K562 (cell line): ENCODE results near the gene PLAAT5. TPM values are rescaled to one million over a fixed set of nuclear protein-coding genes. Genes with fewer than 3 reads are reported as not detected.

Source experiments
- ASH1L ChIP-seq: fragments of 450-650 bp; IDR thresholded peaks from 2 replicates; pipeline ENCODE4 v1.6.1; 2018; ENCODE audit warnings: borderline replicate concordance, mild to moderate bottlenecking, low read depth; ENCODE audit not compliant: partially characterized antibody
- DEAF1 ChIP-seq: fragments of 450-650 bp; formaldehyde crosslinking; IDR thresholded peaks from 2 replicates; pipeline ENCODE4 v1.4.0; 2020; ENCODE audit warnings: mild to moderate bottlenecking, moderate library complexity
- ETV1 ChIP-seq: fragments of 450-650 bp; conservative IDR thresholded peaks from 2 replicates; pipeline ENCODE4 v1.6.1; 2016; ENCODE audit warnings: missing genetic modification characterization, control low read depth, low read depth, missing compliant biosample characterization
- NFATC3 ChIP-seq: fragments of 450-650 bp; IDR thresholded peaks from 2 replicates; pipeline ENCODE4 v1.6.1; 2017; ENCODE audit warnings: mild to moderate bottlenecking
- RAD21 ChIP-seq, 2 experiments: fragments of 250-450 bp in 1 of 2; fragments of 450-650 bp in 1 of 2; sonication (Bioruptor Pico) in 1 of 2; formaldehyde crosslinking in 1 of 2; IDR thresholded peaks in 1 of 2; conservative IDR thresholded peaks in 1 of 2; 2 replicates each; pipeline versions ENCODE4 v1.4.0 to v1.8.0; 2020 to 2022; ENCODE audit warnings: mild to moderate bottlenecking in 2 of 2, moderate library complexity in 1 of 2
- RCOR1 ChIP-seq, 2 experiments: IDR thresholded peaks; 2 replicates each; pipeline ENCODE4 v1.6.1; 2012; ENCODE audit warnings: low read depth in 2 of 2, low read length in 2 of 2, borderline replicate concordance in 1 of 2, improper control_type of control experiment in 1 of 2
- REST ChIP-seq, 2 experiments: fragments of 450-650 bp; formaldehyde crosslinking in 1 of 2; IDR thresholded peaks; 2 replicates each; pipeline versions ENCODE4 v1.4.0 to v1.6.1; 2014 to 2020; ENCODE audit warnings: mild to moderate bottlenecking in 2 of 2, borderline replicate concordance in 1 of 2, low read depth in 1 of 2
- TOE1 ChIP-seq, 2 experiments: fragments of 450-650 bp in 1 of 2; sonication (generic) in 1 of 2; formaldehyde crosslinking in 1 of 2; IDR thresholded peaks; 2 replicates each; pipeline versions ENCODE4 v1.7.1 to v1.8.0; 2016 to 2022; ENCODE audit warnings: borderline replicate concordance in 2 of 2, mild to moderate bottlenecking in 2 of 2, antibody characterized with exemption in 1 of 2, inconsistent platforms in 1 of 2, low read depth in 1 of 2, missing genetic modification reagents in 1 of 2, moderate library complexity in 1 of 2
- ZBTB8A ChIP-seq: fragments of 450-650 bp; IDR thresholded peaks from 2 replicates; pipeline ENCODE4 v1.6.1; 2018; ENCODE audit warnings: mild to moderate bottlenecking, moderate library complexity; ENCODE audit not compliant: partially characterized antibody
- ZEB2 ChIP-seq: fragments of 450-650 bp; IDR thresholded peaks from 2 replicates; pipeline ENCODE4 v1.6.1; 2016
- polyA plus RNA-seq, 8 experiments: library from polyadenylated mRNA; depleted of rRNA in 4 of 8; stranded (reverse) in 5 of 8; unstranded in 3 of 8; fragments of >200 nt; fragmentation: Nextera tagmentation in 2 of 8; fragmentation: Illumina TruSeq in 1 of 8; extraction: Ambion mirVana in 2 of 8; extraction: Trizol in 1 of 8; gene quantifications; 2 replicates each; pipeline versions ENCODE4 v1.2.1 to v1.2.3, GENCODE V29; 2011 to 2014; ENCODE audit warnings: inconsistent platforms in 1 of 8, missing spikeins in 1 of 8
- total RNA-seq, 7 experiments: library from RNA; depleted of rRNA in 6 of 7; stranded (reverse); fragments of >200 nt in 6 of 7; fragmentation: Illumina TruSeq in 2 of 7; extraction: Trizol in 2 of 7; gene quantifications; 2 replicates each; pipeline versions ENCODE4 v1.2.1 to v1.2.3, GENCODE V29; 2011 to 2021; ENCODE audit warnings: low replicate concordance in 1 of 7

PLAAT5 gene
- total and polyA plus RNA-seq, 9 of the 15 experiments (the other 6 are each of a cell fraction or from before 2014, with no cell fraction given), result not detected

- peak; percentile 95 for TF ChIP-seq REST (IDR thresholded peaks at IDR 0.05; ENCODE audit: borderline replicate concordance)
- TF ChIP-seq REST (CRISPR knock-in tag; IDR thresholded peaks at IDR 0.05; ENCODE audit: low read depth), result no peak
- TF ChIP-seq RAD21 (CRISPR knock-in tag; conservative IDR thresholded peaks at IDR 0.05 in 1 of 2, IDR thresholded peaks at IDR 0.05 in 1 of 2), result peak; percentile 99
- TF ChIP-seq ZBTB8A, result no peak
- peak; percentile 58; the same call in 1 of the 2 replicates for TF ChIP-seq TOE1 (IDR thresholded peaks at IDR 0.05; ENCODE audit: borderline replicate concordance)
- no peak for TF ChIP-seq TOE1 (CRISPR knock-in tag; IDR thresholded peaks at IDR 0.05; ENCODE audit: borderline replicate concordance, low read depth)
- 0 out of 2 replicates have a peak, but pooled peaks have one; percentile 32 for TF ChIP-seq NFATC3
- peak; percentile 34; the same call in 1 of the 2 replicates for TF ChIP-seq ZEB2
- TF ChIP-seq ASH1L, result peak; percentile 15
- 0 out of 2 replicates have a peak, but pooled peaks have one; percentile 10 for TF ChIP-seq ETV1 (tag)
- TF ChIP-seq DEAF1 (CRISPR knock-in tag), result peak; percentile 98
- peak in 1 of 2 experiments; percentile 8; a peak in 1 of 4 replicates for TF ChIP-seq RCOR1 (IDR thresholded peaks at IDR 0.05; ENCODE audit: borderline replicate concordance in 1 of 2, low read depth in 2 of 2, low read length in 2 of 2)
These were observed 12.1 kb downstream of the PLAAT5 start (continued) for GRCh38 chr11:63478896-63479295.
